H4 (cell line): ENCODE results near the gene TEAD1. TPM values are rescaled to one million over a fixed set of nuclear protein-coding genes. Genes with fewer than 3 reads are reported as not detected.

Source experiments
- DNase-seq: peaks from one replicate; pipeline ENCODE4 v3.0.0-alpha.2; 2015; ENCODE audit warnings: low spot score
- total RNA-seq: library from RNA; depleted of rRNA; stranded (reverse); fragments of >200 nt; shearing (Covaris generic); gene quantifications from 2 replicates; pipeline ENCODE4 v1.2.3, GENCODE V29; 2014

The TEAD1 gene
- total RNA-seq, 1 experiment from 2014 or later = 42.3 TPM

DNA sequence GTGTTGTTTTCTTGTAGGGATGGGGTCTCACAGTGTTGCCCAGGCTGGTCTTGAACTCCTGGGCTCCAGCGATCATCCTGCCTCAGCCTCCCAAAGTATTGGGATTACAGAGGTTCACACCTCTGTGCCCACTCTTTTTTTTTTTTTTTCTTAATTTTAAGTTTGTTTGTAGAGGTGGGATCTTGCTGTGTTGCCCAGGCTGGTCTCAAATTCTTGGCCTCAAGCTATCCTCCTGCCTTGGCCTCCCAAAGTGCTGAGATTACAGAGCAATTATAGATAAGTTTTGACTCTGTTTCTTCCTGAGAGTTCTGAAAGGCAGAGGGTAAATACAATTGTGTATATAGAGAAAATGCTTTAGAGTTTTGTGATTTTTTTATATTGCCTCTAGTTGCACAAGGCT, 160.4 kb downstream of the TEAD1 start:
- DNase-seq = no peak

DNA sequence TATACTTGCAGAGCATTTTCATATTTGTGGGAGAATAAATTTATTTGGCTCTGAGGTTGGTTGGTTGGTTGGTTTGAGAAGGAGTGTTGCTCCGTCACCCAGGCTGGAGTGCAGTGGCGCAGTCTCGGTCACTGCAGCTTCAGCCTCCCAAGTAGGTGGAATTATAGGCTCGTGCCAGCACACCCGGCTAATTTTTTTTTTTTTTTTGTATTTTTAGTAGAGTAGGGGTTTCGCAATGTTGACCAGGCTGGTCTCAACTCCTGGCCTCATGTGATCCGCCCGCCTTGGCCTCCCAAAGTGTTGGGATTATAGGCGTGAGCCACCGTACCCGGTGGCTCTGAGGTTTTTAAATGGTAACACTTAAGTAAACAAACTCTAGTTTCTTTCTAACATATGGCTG, 161.1 kb downstream of the TEAD1 start:
- peak; percentile 53 for DNase-seq

GRCh38 chr11:12838463-12839123, 164.4 kb downstream of the TEAD1 start:
- DNase-seq = no peak

GRCh38 chr11:12840871-12841660, 166.8 kb downstream of the TEAD1 start:
- no peak for DNase-seq

DNA sequence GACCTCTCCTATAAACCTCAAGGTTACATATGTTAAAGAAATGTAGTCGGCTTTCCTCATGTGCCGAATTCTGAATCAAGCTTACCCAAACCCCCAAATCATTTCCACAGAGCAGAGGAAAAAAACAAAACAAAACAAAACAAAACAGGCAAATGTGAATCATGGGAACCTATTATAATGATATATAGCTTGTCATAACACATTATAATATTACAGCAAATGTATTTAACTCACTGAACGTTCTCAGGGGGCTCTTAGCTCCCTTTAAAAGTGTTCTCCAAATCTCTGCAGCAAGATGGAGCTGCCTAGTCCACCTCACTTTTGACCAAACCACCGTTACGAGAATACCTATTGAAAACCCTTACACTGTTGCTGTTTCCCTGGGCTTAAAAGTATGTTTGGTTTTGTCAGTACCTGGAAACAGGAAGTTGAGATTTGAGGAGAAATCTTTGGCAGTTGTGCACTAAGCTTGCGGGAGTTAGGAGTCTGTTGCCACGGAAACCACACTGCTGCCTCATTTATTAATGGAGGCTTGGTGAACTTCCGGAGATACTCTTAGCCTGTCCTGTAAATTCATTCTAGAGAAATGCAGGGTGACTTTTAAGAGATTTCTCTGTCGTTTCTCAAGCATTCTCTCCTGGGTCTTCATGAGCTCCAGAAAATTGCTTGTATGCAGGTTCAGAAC, 167.9 kb downstream of the TEAD1 start:
- DNase-seq = peak; percentile 80

DNA sequence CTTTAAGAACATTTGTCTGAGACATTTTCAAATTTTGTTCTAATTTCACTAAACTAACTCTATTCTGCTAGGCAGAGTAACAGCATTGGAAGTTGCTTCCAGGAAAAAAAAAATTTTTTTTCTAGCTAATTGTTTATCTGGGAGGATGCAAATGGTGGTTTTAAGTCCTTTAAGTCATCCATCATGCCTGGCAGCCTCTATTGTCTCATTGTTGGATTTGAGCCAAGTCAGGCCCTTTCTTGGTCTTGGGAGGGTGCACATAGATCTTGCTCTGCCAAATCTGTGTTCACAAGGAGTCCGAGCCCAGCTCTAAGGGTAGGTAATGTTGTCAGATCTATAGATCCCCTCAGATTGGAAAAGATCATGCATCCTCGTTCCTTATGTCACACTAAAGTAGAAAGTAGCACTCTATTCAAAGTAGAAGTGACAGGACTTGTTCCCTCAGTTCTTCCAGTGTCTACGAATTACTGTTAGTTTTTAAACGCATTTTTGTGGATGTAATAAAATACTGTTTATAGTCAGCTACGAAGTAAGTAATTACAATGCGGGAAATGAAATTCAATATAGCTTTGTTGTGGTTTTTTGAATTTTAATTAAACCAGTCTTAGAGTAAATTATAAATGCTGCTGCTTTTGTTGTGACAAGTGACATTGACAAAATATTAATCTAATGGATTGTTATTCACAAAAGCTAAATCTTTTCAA, 168.9 kb downstream of the TEAD1 start:
- peak; percentile 85 for DNase-seq

DNA sequence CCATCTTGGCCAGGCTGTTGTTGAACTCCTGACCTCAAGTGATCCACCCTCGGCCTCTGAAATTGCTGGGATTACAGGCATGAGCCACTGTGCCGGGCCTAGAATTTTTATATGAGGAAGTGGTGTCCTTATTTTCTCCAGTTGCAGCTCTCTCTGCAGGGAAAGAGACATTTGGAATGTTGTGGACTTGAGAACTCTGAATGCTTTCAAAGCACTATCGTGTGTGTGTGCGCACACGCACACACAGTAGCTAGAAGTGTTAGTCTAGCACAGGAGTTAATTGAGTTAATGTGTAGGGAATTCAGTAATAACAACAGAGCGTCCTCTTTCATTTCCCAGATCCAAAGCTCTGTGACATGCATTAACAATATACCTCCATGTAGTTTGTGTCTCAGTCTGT, 170.9 kb downstream of the TEAD1 start:
- DNase-seq = no peak

DNA sequence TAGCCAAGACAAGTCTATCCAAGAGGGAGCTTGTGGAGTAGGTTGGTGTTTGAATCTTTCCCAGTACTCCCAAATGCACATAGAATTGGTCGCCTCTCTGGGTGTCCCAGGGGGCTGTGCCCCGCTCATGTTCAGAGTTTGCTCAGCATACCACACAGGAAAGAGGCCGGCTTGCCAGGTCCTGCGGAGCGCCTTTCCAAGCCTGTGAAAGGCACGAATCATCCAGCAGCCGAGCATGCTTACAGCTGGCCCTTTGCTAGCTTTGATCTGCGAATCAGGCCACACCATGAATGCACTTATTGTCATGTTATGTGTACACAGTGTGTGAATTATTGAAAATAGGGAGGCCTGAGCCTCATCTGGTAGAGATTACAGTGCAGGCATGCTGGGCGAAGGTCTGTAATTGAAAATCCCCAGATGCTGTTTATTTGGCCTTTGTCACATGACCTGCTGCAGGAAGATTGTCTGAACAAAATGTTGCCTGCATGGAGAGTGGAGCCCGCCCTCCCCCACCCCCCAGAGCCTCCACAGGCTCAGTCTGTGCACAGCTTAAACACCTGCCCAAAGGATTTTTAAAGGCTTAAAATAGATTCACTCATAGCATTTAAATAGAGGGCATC, 171.6 kb downstream of the TEAD1 start:
- peak; percentile 32 for DNase-seq

- no peak for DNase-seq
These were observed 172.8 kb downstream of the TEAD1 start for GRCh38 chr11:12846786-12847615.

DNA sequence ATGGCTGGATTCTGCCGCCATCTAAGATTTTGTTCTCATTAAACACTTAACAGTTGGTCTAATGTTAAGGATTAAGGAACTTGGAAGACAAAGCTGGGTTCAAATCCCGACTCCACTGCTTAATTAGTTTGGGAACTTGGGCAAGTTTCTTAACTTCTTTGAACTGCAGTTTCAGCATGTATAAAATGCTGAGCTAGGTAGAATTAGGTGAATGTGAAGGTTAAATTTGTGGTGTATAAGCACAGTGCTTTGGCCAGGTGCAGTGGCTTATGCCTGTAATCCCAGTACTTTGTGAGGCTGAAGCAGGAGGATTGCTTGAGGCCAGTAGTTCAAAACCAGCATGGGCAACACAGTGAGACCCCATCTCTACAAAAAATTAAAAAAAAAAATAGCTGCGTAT, 174.2 kb downstream of the TEAD1 start:
- DNase-seq = no peak

DNA sequence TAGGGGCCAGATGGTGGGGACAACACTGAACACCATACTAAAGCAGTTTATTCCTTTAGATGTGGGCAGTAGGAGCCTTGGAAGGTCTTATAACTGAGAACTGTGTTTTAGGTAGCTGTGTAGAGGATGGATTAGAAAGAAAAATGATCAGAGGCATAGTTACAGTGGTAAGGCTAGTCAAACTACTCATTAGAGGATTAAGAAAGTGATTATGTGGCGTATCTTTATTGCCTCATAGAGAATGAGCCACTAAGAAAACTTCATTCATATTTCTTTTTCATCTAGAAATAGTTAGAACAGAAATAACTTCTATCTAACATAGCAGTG, 179.1 kb downstream of the TEAD1 start:
- no peak for DNase-seq

DNA sequence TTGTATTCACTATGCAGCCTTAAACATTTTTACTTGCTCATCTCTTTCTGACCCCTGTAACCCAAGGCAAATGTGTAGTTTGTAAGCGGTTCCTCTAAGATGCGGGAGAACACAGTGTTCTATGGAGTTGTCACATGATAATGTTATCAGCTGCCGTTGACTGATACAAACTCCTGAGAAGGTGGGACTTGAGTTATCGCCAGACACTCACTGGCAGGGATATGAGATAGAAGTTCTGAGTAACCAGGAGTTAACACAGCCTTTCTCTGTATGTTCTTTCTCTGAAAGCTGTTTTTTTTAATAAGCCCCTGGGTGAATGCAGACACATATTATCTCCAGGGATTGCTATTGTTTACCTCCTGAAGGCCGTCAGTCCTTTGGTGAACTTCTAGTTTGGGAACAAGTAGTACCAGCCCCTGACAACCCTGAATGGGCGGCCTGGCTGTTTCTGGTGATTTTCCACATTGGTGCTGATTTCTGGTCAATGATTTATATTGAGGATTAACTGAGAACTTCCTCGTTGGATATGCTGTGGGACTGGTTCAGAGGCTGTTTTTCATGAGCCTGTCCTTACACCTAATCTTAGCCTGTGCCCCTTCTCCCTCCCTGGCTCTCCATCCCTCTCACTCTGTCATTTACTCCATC, 179.6 kb downstream of the TEAD1 start:
- DNase-seq = no peak

- DNase-seq = no peak
These were observed 180.1 kb downstream of the TEAD1 start for GRCh38 chr11:12854297-12854661.

DNA sequence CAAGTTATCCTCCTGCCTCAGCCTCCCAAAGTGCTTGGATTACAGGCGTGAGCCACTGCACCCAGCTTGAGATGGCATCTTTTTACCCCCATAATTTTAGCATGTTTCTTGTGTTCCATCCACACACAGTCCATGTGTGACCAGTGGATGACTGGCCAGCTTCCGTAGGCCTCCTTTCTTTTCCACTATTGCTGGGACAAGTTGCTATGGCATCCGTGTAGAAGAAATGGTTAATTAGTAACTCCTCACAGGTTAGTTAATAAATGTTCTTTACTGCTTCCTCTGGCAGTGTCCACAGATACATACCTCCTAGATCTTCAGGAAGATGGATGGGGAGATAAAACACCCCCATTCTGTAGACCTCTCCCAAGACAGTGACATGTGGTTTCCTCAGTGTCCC, 180.6 kb downstream of the TEAD1 start:
- no peak for DNase-seq

- DNase-seq = no peak
These were observed 182.1 kb downstream of the TEAD1 start for GRCh38 chr11:12856338-12856737.

- no peak for DNase-seq
These were observed 183.4 kb downstream of the TEAD1 start for GRCh38 chr11:12857572-12857971.

GRCh38 chr11:12859872-12860657, 185.8 kb downstream of the TEAD1 start:
- DNase-seq = no peak

- DNase-seq = no peak
These were observed 186.6 kb downstream of the TEAD1 start for GRCh38 chr11:12860827-12861226.

- peak; percentile 77 for DNase-seq
These were observed 188.7 kb downstream of the TEAD1 start for GRCh38 chr11:12862696-12863469.
